A673 (cell line): ENCODE results near the gene CIAO3.

Experiments
- CTCF ChIP-seq: fragments of 300-800, 200-600 bp; sonication (generic); conservative IDR thresholded peaks from 2 replicates; pipeline ENCODE4 v1.5.1; 2017; ENCODE audit warnings: low read depth, mild to moderate bottlenecking, antibody characterized with exemption, low read length, moderate library complexity, mixed read lengths
- EZH2 ChIP-seq: fragments of 200-600 bp; sonication (generic); IDR thresholded peaks from 2 replicates; pipeline ENCODE4 v1.6.1; 2017; ENCODE audit warnings: borderline replicate concordance, low read depth, mild to moderate bottlenecking, mixed read lengths, antibody characterized with exemption, low read length; ENCODE audit not compliant: poor library complexity, severe bottlenecking

- TF ChIP-seq CTCF (no peak), EZH2 (no peak)
Measured at GRCh38 chr16:776824-777223, 36.0 kb upstream of the CIAO3 start.
